Hepatocyte (in vitro differentiated cells): ENCODE data around the gene OPCML. TPM values are rescaled to one million over a fixed set of nuclear protein-coding genes. Genes with fewer than 3 reads are reported as not detected.

Source experiments
- DNase-seq: peaks from one replicate; pipeline ENCODE4 v3.0.0-alpha.2; 2016; ENCODE audit warnings: low spot score
- H2AFZ ChIP-seq: fragments of 200-600 bp; sonication (generic); 2 replicates; pipeline ENCODE4 v1.6.0; 2016; ENCODE audit warnings: antibody characterized with exemption, mild to moderate bottlenecking
- H3K27ac ChIP-seq: fragments of 200-600 bp; sonication (generic); 2 replicates; pipeline ENCODE4 v1.5.1; 2016; ENCODE audit warnings: mild to moderate bottlenecking
- H3K27me3 ChIP-seq: fragments of 200-600 bp; sonication (generic); 2 replicates; pipeline ENCODE4 v1.6.1; 2016
- H3K36me3 ChIP-seq: fragments of 200-600 bp; sonication (generic); replicated peaks from 2 replicates; pipeline ENCODE4 v1.5.1; 2016; ENCODE audit warnings: low read depth; ENCODE audit not compliant: insufficient read depth
- H3K4me1 ChIP-seq: fragments of 200-600 bp; sonication (generic); 2 replicates; pipeline ENCODE4 v1.5.1; 2016; ENCODE audit warnings: mild to moderate bottlenecking, moderate library complexity; ENCODE audit not compliant: insufficient read depth
- H3K4me2 ChIP-seq: fragments of 200-600 bp; sonication (generic); 2 replicates; pipeline ENCODE4 v1.6.0; 2016
- H3K4me3 ChIP-seq: fragments of 200-600 bp; sonication (generic); 2 replicates; pipeline ENCODE4 v1.5.1; 2016; ENCODE audit warnings: mild to moderate bottlenecking
- H3K79me2 ChIP-seq: fragments of 200-600 bp; sonication (generic); 2 replicates; pipeline ENCODE4 v1.6.0; 2017; ENCODE audit warnings: mild to moderate bottlenecking
- H3K9me2 ChIP-seq: fragments of 200-600 bp; sonication (generic); replicated peaks from 2 replicates; pipeline ENCODE4 v1.6.0; 2017; ENCODE audit warnings: mild to moderate bottlenecking; ENCODE audit not compliant: insufficient read depth
- H3K9me3 ChIP-seq: fragments of 200-600 bp; sonication (generic); 2 replicates; pipeline ENCODE4 v1.5.1; 2016; ENCODE audit warnings: low read depth, mild to moderate bottlenecking
- H4K20me1 ChIP-seq: fragments of 200-600 bp; sonication (generic); 2 replicates; pipeline ENCODE4 v1.6.0; 2016; ENCODE audit warnings: mild to moderate bottlenecking; ENCODE audit not compliant: insufficient read depth, poor library complexity, severe bottlenecking
- CTCF ChIP-seq: fragments of 200-600 bp; sonication (generic); IDR thresholded peaks from 2 replicates; pipeline ENCODE4 v1.5.1; 2016; ENCODE audit warnings: antibody characterized with exemption, mild to moderate bottlenecking; ENCODE audit not compliant: poor library complexity
- EZH2 ChIP-seq: fragments of 200-600 bp; sonication (generic); IDR thresholded peaks from 2 replicates; pipeline ENCODE4 v1.6.1; 2016; ENCODE audit warnings: antibody characterized with exemption, mild to moderate bottlenecking, borderline replicate concordance
- EZH2phosphoT487 ChIP-seq: fragments of 200-600 bp; sonication (generic); IDR thresholded peaks from one replicate; pipeline ENCODE4 v1.6.1; 2018; ENCODE audit warnings: antibody characterized with exemption, mild to moderate bottlenecking, low read depth, moderate library complexity; ENCODE audit not compliant: unreplicated experiment, severe bottlenecking
- WGBS: methylation state at CpG from one replicate; pipeline ENCODE4 v1.1.6; 2016; ENCODE audit warnings: low lambda C conversion rate; ENCODE audit errors: missing lambda C conversion rate; 5-methylcytosine and 5-hydroxymethylcytosine counted together
- polyA plus RNA-seq: library from polyadenylated mRNA; unstranded; fragments of >200 nt; fragmentation: Nextera tagmentation; extraction: Ambion mirVana; gene quantifications from 2 replicates; pipeline ENCODE4 v1.2.1, GENCODE V29; 2016
- total RNA-seq: library from RNA; depleted of rRNA; stranded (reverse); fragments of >200 nt; gene quantifications from 2 replicates; pipeline ENCODE4 v1.2.3, GENCODE V29; 2014

Gene OPCML
- total and polyA plus RNA-seq, 2 experiments from 2014 or later = 0.37 to 0.98 TPM

GRCh38 chr11:132933703-132934102 lies 598.6 kb downstream of the OPCML start:
- no peaks in the 10 kb centered on the region for H4K20me1 ChIP-seq
- no peak overlapping the region for H2AFZ ChIP-seq
- no peaks in the 10 kb centered on the region for H3K4me1 ChIP-seq
- 92% methylated on average over 3 of the region's 3 CpGs for WGBS
- TF ChIP-seq EZH2 (no peak), CTCF (no peak), EZH2phosphoT487 (no peak)
- no peaks in the 10 kb centered on the region for H3K9me2 ChIP-seq
- H3K27me3 ChIP-seq = no peaks in the 10 kb centered on the region
- H3K36me3 ChIP-seq = no peaks in the 10 kb centered on the region
- H3K4me2 ChIP-seq = no peak overlapping the region
- DNase-seq = no peak
- H3K79me2 ChIP-seq = no peaks in the 10 kb centered on the region
- no peak overlapping the region for H3K4me3 ChIP-seq
- H3K27ac ChIP-seq = no peak overlapping the region
- no peaks in the 10 kb centered on the region for H3K9me3 ChIP-seq

- Histone ChIP-seq H4K20me1 (no peaks in the 10 kb centered on the region), H3K27me3 (peaks cover 3% of the 10 kb centered on the region), H3K9me2 (no peaks in the 10 kb centered on the region), H3K79me2 (no peaks in the 10 kb centered on the region), H3K27ac (peak overlapping the region; percentile 31), H3K4me1 (no peaks in the 10 kb centered on the region), H2AFZ (no peak overlapping the region), H3K4me2 (no peak overlapping the region), H3K36me3 (no peaks in the 10 kb centered on the region), H3K9me3 (no peaks in the 10 kb centered on the region), H3K4me3 (no peak overlapping the region)
- no peak for TF ChIP-seq EZH2phosphoT487
- no peak for TF ChIP-seq EZH2
- 62% methylated on average over 3 of the region's 3 CpGs for whole genome bisulfite sequencing
- DNase-seq = no peak
Measured at GRCh38 chr11:132925825-132926469, 606.4 kb downstream of the OPCML start.

GRCh38 chr11:132921597-132921996 lies 610.7 kb downstream of the OPCML start:
- no peaks in the 10 kb centered on the region for H3K9me2 ChIP-seq
- no peak overlapping the region for H3K4me3 ChIP-seq
- DNase-seq = no peak
- H3K27me3 ChIP-seq = peaks cover 3% of the 10 kb centered on the region
- no peak overlapping the region for H3K4me2 ChIP-seq
- H3K36me3 ChIP-seq = no peaks in the 10 kb centered on the region
- TF ChIP-seq EZH2phosphoT487 (no peak), CTCF (no peak), EZH2 (no peak)
- H3K4me1 ChIP-seq = no peaks in the 10 kb centered on the region
- H3K79me2 ChIP-seq = no peaks in the 10 kb centered on the region
- H3K27ac ChIP-seq = no peak overlapping the region
- H3K9me3 ChIP-seq = no peaks in the 10 kb centered on the region
- WGBS = 95% methylated on average over 6 of the region's 6 CpGs
- H4K20me1 ChIP-seq = no peaks in the 10 kb centered on the region
- no peak overlapping the region for H2AFZ ChIP-seq

GRCh38 chr11:132920451-132921096 lies 611.7 kb downstream of the OPCML start:
- DNase-seq = no peak
- H3K27ac ChIP-seq = no peak overlapping the region
- 72% methylated on average over 20 of the region's 20 CpGs for WGBS

More at GRCh38 chr11:132920451-132921096, 611.7 kb downstream of the OPCML start:
- no peaks in the 10 kb centered on the region for H3K36me3 ChIP-seq
- H3K4me3 ChIP-seq = no peak overlapping the region
- H4K20me1 ChIP-seq = no peaks in the 10 kb centered on the region
- no peak overlapping the region for H2AFZ ChIP-seq
- H3K27me3 ChIP-seq = peaks cover 3% of the 10 kb centered on the region
- no peaks in the 10 kb centered on the region for H3K79me2 ChIP-seq
- H3K4me2 ChIP-seq = no peak overlapping the region
- TF ChIP-seq CTCF (no peak), EZH2 (no peak), EZH2phosphoT487 (no peak)
- no peaks in the 10 kb centered on the region for H3K9me2 ChIP-seq
- no peaks in the 10 kb centered on the region for H3K4me1 ChIP-seq
- H3K9me3 ChIP-seq = no peaks in the 10 kb centered on the region
